Fibroblast of lung (primary cell): ENCODE measurements around the gene RAB3IP. TPM values are rescaled to one million over a fixed set of nuclear protein-coding genes. Genes with fewer than 3 reads are reported as not detected.

Experiments used
- DNase-seq, 2 donors: peaks; one replicate each; pipeline versions ENCODE4 v3.0.0 to v3.0.0-alpha.2; 2010; ENCODE audit warnings: low read depth in 2 of 2
- H2AFZ ChIP-seq: 2 replicates; pipeline ENCODE4 v1.5.1; 2012; ENCODE audit warnings: low read length, control low read depth, inconsistent platforms
- H3K27ac ChIP-seq: 2 replicates; pipeline ENCODE4 v1.5.1; 2011; ENCODE audit warnings: low read length, control low read depth; ENCODE audit not compliant: insufficient read depth
- H3K27me3 ChIP-seq: 2 replicates; pipeline ENCODE4 v1.5.1; 2011; ENCODE audit warnings: mild to moderate bottlenecking, low read length; ENCODE audit not compliant: control insufficient read depth, insufficient read depth
- H3K36me3 ChIP-seq: 2 replicates; pipeline ENCODE4 v1.5.1; 2011; ENCODE audit warnings: low read length; ENCODE audit not compliant: control insufficient read depth, insufficient read depth
- H3K4me1 ChIP-seq: 2 replicates; pipeline ENCODE4 v1.5.1; 2011; ENCODE audit warnings: low read length; ENCODE audit not compliant: control insufficient read depth, insufficient read depth; ENCODE audit errors: extremely low read depth
- H3K4me2 ChIP-seq: 2 replicates; pipeline ENCODE4 v1.5.1; 2011; ENCODE audit warnings: low read length, control low read depth; ENCODE audit not compliant: insufficient read depth; ENCODE audit errors: extremely low read depth
- H3K4me3 ChIP-seq, 4 experiments: fragments of 200-600 bp in 1 of 4; sonication (generic) in 1 of 4; replicated peaks in 1 of 4; 2 replicates each; pipeline ENCODE4 v1.5.1; 2011 to 2016; ENCODE audit warnings: low read length in 4 of 4, low read depth in 3 of 4, mild to moderate bottlenecking in 3 of 4, control low read depth in 2 of 4, inconsistent platforms in 1 of 4, mixed read lengths in 1 of 4; ENCODE audit not compliant: insufficient read depth in 1 of 4; ENCODE audit errors: control extremely low read depth in 1 of 4
- H3K79me2 ChIP-seq: 2 replicates; pipeline ENCODE4 v1.5.1; 2012; ENCODE audit warnings: mild to moderate bottlenecking, low read length, inconsistent platforms; ENCODE audit not compliant: control insufficient read depth, insufficient read depth
- H3K9ac ChIP-seq: 2 replicates; pipeline ENCODE4 v1.5.1; 2011; ENCODE audit warnings: mild to moderate bottlenecking, low read length, control low read depth; ENCODE audit not compliant: insufficient read depth
- H3K9me3 ChIP-seq: 2 replicates; pipeline ENCODE4 v1.5.1; 2012; ENCODE audit warnings: low read depth, low read length; ENCODE audit not compliant: control insufficient read depth, insufficient read depth
- H4K20me1 ChIP-seq: 2 replicates; pipeline ENCODE4 v1.5.1; 2011; ENCODE audit warnings: low read length; ENCODE audit not compliant: control insufficient read depth, insufficient read depth; ENCODE audit errors: extremely low read depth
- CTCF ChIP-seq, 2 donors: IDR thresholded peaks in 1 of 2; conservative IDR thresholded peaks in 1 of 2; 1 replicate in 1 of 2; 2 replicates in 1 of 2; pipeline ENCODE4 v1.5.1; 2011 to 2012; ENCODE audit warnings: low read length in 2 of 2, control low read depth in 1 of 2, inconsistent platforms in 1 of 2, low read depth in 1 of 2, mild to moderate bottlenecking in 1 of 2
- EZH2 ChIP-seq: IDR thresholded peaks from 2 replicates; pipeline ENCODE4 v1.5.1; 2012; ENCODE audit warnings: low read length, control low read depth, mild to moderate bottlenecking; ENCODE audit errors: missing control alignments
- polyA plus RNA-seq, 2 donors: library from polyadenylated mRNA; depleted of rRNA in 1 of 2; stranded (reverse) in 1 of 2; unstranded in 1 of 2; fragments of >200 nt; gene quantifications; 2 replicates each; pipeline ENCODE4 v1.2.1, GENCODE V29; 2011 to 2012; ENCODE audit warnings: missing spikeins in 1 of 2
- total RNA-seq: library from RNA; depleted of rRNA; stranded (reverse); fragments of >200 nt; gene quantifications from 2 replicates; pipeline ENCODE4 v1.2.1, GENCODE V29; 2014

The RAB3IP gene
- total and polyA plus RNA-seq, 2 donors (not counting 1 experiment from before 2014, with no cell fraction given), result 2.0 to 6.3 TPM

DNA sequence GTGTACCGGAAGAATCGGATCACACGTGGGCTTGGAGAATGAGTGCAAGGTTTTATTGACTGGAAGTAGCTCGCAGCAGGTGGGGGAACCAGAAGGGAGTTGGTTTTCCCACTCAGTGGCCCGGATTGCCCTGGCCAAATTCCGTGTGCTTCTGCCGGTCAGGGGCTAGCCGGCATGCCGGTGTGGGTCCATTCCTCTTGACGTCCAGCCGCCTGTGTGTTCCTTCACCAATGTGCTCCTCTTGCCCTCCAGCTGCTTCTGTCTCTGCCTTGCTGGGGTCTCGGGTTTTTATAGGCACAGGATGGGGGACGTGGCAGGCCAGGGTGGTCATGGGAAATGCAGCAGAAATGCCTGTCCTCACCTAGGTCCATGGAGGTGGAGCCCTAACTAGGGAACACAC is 97.4 kb downstream of the RAB3IP start:
- Histone ChIP-seq H2AFZ (no peak overlapping the region), H3K27ac (no peak overlapping the region), H3K4me2 (no peak overlapping the region), H3K4me1 (no peaks in the 10 kb centered on the region), H3K79me2 (no peaks in the 10 kb centered on the region), H3K9ac (no peak overlapping the region), H4K20me1 (no peaks in the 10 kb centered on the region), H3K36me3 (no peaks in the 10 kb centered on the region), H3K4me3 (no peak overlapping the region), H3K27me3 (no peaks in the 10 kb centered on the region), H3K9me3 (no peaks in the 10 kb centered on the region)
- no peak for DNase-seq
- TF ChIP-seq CTCF (conservative IDR thresholded peaks at IDR 0.05 in 1 of 2, IDR thresholded peaks at IDR 0.05 in 1 of 2; ENCODE audit: low read depth in 1 of 2, low read length in 2 of 2) (no peak), EZH2 (no peak)

GRCh38 chr12:69837191-69837590 is 98.5 kb downstream of the RAB3IP start:
- Histone ChIP-seq H3K36me3 (no peaks in the 10 kb centered on the region), H4K20me1 (no peaks in the 10 kb centered on the region), H3K4me1 (no peaks in the 10 kb centered on the region), H3K27ac (no peak overlapping the region), H3K27me3 (no peaks in the 10 kb centered on the region), H3K4me2 (no peak overlapping the region), H3K79me2 (no peaks in the 10 kb centered on the region), H3K9me3 (no peaks in the 10 kb centered on the region), H3K4me3 (no peak overlapping the region), H2AFZ (no peak overlapping the region), H3K9ac (no peak overlapping the region)
- no peak for DNase-seq
- TF ChIP-seq CTCF (conservative IDR thresholded peaks at IDR 0.05 in 1 of 2, IDR thresholded peaks at IDR 0.05 in 1 of 2; ENCODE audit: low read depth in 1 of 2, low read length in 2 of 2) (no peak), EZH2 (no peak)

DNA sequence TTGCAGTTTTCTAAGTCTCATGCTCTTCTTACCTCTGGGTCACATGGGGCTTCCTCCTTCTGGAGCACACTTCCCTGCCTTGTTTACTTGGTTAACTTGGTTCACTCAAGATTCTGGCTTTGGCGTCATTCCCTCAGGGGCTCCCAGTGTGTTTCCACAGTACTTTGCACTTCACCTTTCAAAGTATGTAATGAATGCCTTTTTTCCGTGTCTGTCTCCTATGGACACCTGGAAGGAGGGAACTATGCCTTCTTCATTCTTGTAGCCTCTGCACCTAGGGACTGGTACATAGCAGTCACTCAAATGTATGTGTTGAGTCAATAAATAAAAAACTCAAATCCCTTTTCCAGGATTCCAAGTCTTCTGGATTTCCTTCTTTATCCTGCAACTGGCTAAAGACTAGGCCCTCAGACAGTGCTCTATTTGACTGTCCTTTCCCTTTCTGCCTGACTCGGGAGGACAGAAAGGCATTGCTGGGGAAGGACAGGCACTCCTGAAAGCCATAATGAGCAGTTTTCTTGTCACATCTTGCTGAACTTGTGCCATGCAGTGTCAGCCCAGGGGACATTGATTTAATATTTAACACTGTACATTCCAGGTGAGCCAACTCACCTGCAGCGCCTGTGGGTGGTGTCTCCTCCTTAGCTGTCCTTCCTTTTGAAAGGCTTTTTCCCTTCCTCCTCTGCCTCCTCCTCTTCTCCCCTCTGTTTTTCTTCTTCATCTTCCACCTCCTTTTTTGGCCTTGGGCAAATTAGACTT is 99.2 kb downstream of the RAB3IP start:
- H4K20me1 ChIP-seq, result no peaks in the 10 kb centered on the region
- no peak overlapping the region for H2AFZ ChIP-seq
- H3K4me2 ChIP-seq, result no peak overlapping the region
- H3K4me3 ChIP-seq, result no peak overlapping the region
- no peak for DNase-seq
- H3K27me3 ChIP-seq, result no peaks in the 10 kb centered on the region
- TF ChIP-seq EZH2 (no peak), CTCF (conservative IDR thresholded peaks at IDR 0.05 in 1 of 2, IDR thresholded peaks at IDR 0.05 in 1 of 2; ENCODE audit: low read depth in 1 of 2, low read length in 2 of 2) (no peak)
- no peaks in the 10 kb centered on the region for H3K79me2 ChIP-seq
- no peaks in the 10 kb centered on the region for H3K36me3 ChIP-seq
- no peak overlapping the region for H3K27ac ChIP-seq
- no peaks in the 10 kb centered on the region for H3K9me3 ChIP-seq
- no peak overlapping the region for H3K9ac ChIP-seq
- H3K4me1 ChIP-seq, result no peaks in the 10 kb centered on the region
